C4-2B (cell line): Measurements from ENCODE around the gene IRF1.

ENCODE experiments used
- ZFX ChIP-seq: fragments of 450-650 bp; IDR thresholded peaks from 2 replicates; pipeline ENCODE4 v1.6.1; 2017
- TF ChIP-seq, protein P1 (sequence below): fragments of 450-650 bp; conservative IDR thresholded peaks from 2 replicates; pipeline ENCODE4 v1.5.1; 2017; ENCODE audit warnings: mild to moderate bottlenecking

GRCh38 chr5:132480546-132480892, 10.1 kb downstream of the IRF1 start:
- TF ChIP-seq, protein P1, sequence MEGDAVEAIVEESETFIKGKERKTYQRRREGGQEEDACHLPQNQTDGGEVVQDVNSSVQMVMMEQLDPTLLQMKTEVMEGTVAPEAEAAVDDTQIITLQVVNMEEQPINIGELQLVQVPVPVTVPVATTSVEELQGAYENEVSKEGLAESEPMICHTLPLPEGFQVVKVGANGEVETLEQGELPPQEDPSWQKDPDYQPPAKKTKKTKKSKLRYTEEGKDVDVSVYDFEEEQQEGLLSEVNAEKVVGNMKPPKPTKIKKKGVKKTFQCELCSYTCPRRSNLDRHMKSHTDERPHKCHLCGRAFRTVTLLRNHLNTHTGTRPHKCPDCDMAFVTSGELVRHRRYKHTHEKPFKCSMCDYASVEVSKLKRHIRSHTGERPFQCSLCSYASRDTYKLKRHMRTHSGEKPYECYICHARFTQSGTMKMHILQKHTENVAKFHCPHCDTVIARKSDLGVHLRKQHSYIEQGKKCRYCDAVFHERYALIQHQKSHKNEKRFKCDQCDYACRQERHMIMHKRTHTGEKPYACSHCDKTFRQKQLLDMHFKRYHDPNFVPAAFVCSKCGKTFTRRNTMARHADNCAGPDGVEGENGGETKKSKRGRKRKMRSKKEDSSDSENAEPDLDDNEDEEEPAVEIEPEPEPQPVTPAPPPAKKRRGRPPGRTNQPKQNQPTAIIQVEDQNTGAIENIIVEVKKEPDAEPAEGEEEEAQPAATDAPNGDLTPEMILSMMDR: no peak
- TF ChIP-seq ZFX: no peak
